ENCODE measurements around the gene RNF169. TPM values are rescaled to one million over a fixed set of nuclear protein-coding genes. Genes with fewer than 3 reads are reported as not detected.
A peak's percentile ranks its signal among the peaks of the same experiment; 100 is the strongest.
"Not testable (repeated sequence)": the region's sequence is repeated elsewhere in the genome, so short reads cannot be mapped to it uniquely, and the experiment has no call there.

RNF169 gene
- total RNA-seq, 6 donors from 2014 or later = 13.4 to 34.3 (median 22.8) TPM

GRCh38 chr11:74755395-74755995 is 6.8 kb downstream of the RNF169 start:
- WGBS, 2 donors = 15 to 33% methylated on average over 1 of the region's 1 CpG
- Histone ChIP-seq H3K36me3 (no peaks in the 10 kb centered on the region), H3K27me3 (no peaks in the 10 kb centered on the region), H3K27ac (peak overlapping the region in 3 of 4 donors; percentile 11 to 65 (median 18)), H3K4me1 (peaks cover 29 to 48% (median 40%) of the 10 kb centered on the region in 4 donors), H3K4me3 (no peak overlapping the region), H3K9me3 (no peaks in the 10 kb centered on the region)
- DNase-seq (no peak), ATAC-seq (ENCODE audit: low FRiP score in 2 of 2) (no peak)
- TF ChIP-seq POLR2AphosphoS5 (IDR thresholded peaks at IDR 0.05) = no peak
- TF ChIP-seq POLR2A (IDR thresholded peaks at IDR 0.05) = no peak
- TF ChIP-seq EP300 (IDR thresholded peaks at IDR 0.05) = no peak
- no peak for TF ChIP-seq CTCF (IDR thresholded peaks at IDR 0.05)

- WGBS, 2 donors = 91 to 92% methylated on average over 1 of the region's 1 CpG
- no peak overlapping the region for H3K27ac ChIP-seq
- H3K4me3 ChIP-seq = no peak overlapping the region
- DNase-seq = no peak
- H3K27me3 ChIP-seq = no peaks in the 10 kb centered on the region
- no peak for ATAC-seq (ENCODE audit: low FRiP score in 2 of 2)
- TF ChIP-seq POLR2AphosphoS5 (IDR thresholded peaks at IDR 0.05) = no peak
- TF ChIP-seq EP300 (IDR thresholded peaks at IDR 0.05) = no peak
- TF ChIP-seq CTCF (IDR thresholded peaks at IDR 0.05) = no peak
- TF ChIP-seq POLR2A (IDR thresholded peaks at IDR 0.05) = no peak
- no peaks in the 10 kb centered on the region for H3K36me3 ChIP-seq
- H3K9me3 ChIP-seq = no peaks in the 10 kb centered on the region
- H3K4me1 ChIP-seq = peaks cover 29 to 40% (median 32%) of the 10 kb centered on the region in 4 donors
Measured at GRCh38 chr11:74756571-74756970, 7.9 kb downstream of the RNF169 start.

- TF ChIP-seq EP300 (IDR thresholded peaks at IDR 0.05) (no peak), POLR2AphosphoS5 (IDR thresholded peaks at IDR 0.05) (no peak), POLR2A (IDR thresholded peaks at IDR 0.05) (no peak), CTCF (IDR thresholded peaks at IDR 0.05) (no peak)
- H3K27me3 ChIP-seq = no peaks in the 10 kb centered on the region
- no peak overlapping the region for H3K4me3 ChIP-seq
- 100% methylated on average over 1 of the region's 1 CpG for WGBS, 2 donors
- ATAC-seq (ENCODE audit: low FRiP score in 2 of 2) (no peak), DNase-seq (no peak)
- H3K4me1 ChIP-seq = peaks cover 0 to 5% (median 0%) of the 10 kb centered on the region in 4 donors
- no peaks in the 10 kb centered on the region for H3K36me3 ChIP-seq
- H3K27ac ChIP-seq = no peak overlapping the region
- no peaks in the 10 kb centered on the region for H3K9me3 ChIP-seq
Measured at GRCh38 chr11:74766905-74767304, 18.3 kb downstream of the RNF169 start.

- not testable (repeated sequence) for H3K27ac ChIP-seq; H3K4me3 ChIP-seq; H3K27me3 ChIP-seq; H3K36me3 ChIP-seq; H3K4me1 ChIP-seq; H3K9me3 ChIP-seq; DNase-seq; ATAC-seq (ENCODE audit: low FRiP score in 2 of 2)
- 92 to 93% methylated on average over 9 of the region's 9 CpGs for WGBS, 2 donors
Measured at GRCh38 chr11:74768172-74768651, 19.6 kb downstream of the RNF169 start.

- TF ChIP-seq EP300 (IDR thresholded peaks at IDR 0.05) (no peak), POLR2AphosphoS5 (IDR thresholded peaks at IDR 0.05) (no peak), POLR2A (IDR thresholded peaks at IDR 0.05) (no peak), CTCF (IDR thresholded peaks at IDR 0.05) (no peak)
- Histone ChIP-seq H3K4me1 (peaks cover 0 to 5% (median 2%) of the 10 kb centered on the region in 4 donors), H3K27ac (no peak overlapping the region), H3K9me3 (no peaks in the 10 kb centered on the region), H3K4me3 (no peak overlapping the region), H3K27me3 (no peaks in the 10 kb centered on the region), H3K36me3 (no peaks in the 10 kb centered on the region)
- DNase-seq = no peak
- no peak for ATAC-seq (ENCODE audit: low FRiP score in 2 of 2)
- WGBS, 2 donors = 67 to 78% methylated on average over 2 of the region's 2 CpGs
Measured at GRCh38 chr11:74769055-74769707, 20.5 kb downstream of the RNF169 start.
